HepG2 (cell line): Measurements from ENCODE around the gene PODN. TPM values are rescaled to one million over a fixed set of nuclear protein-coding genes. Genes with fewer than 3 reads are reported as not detected.

ENCODE experiments used
- BRD4 ChIP-seq: sonication (generic); formaldehyde crosslinking; IDR thresholded peaks from 2 replicates; pipeline ENCODE4 v1.4.0; 2020; ENCODE audit warnings: missing genetic modification reagents
- CBX2 ChIP-seq, 2 experiments: fragments of 200-600 bp in 1 of 2; sonication (generic); formaldehyde crosslinking in 1 of 2; IDR thresholded peaks; 2 replicates each; pipeline versions ENCODE4 v1.7.0 to v1.8.1; 2018 to 2022; ENCODE audit warnings: low read depth in 2 of 2, low read length in 1 of 2, mild to moderate bottlenecking in 1 of 2, missing genetic modification reagents in 1 of 2
- CEBPG ChIP-seq: IDR thresholded peaks from 2 replicates; pipeline ENCODE4 v1.6.1; 2016
- MTA1 ChIP-seq: sonication (generic); formaldehyde crosslinking; IDR thresholded peaks from 2 replicates; pipeline ENCODE4 v1.4.0; 2020; ENCODE audit warnings: missing genetic modification reagents, mild to moderate bottlenecking, borderline replicate concordance
- PAXIP1 ChIP-seq: sonication (generic); formaldehyde crosslinking; conservative IDR thresholded peaks from 2 replicates; pipeline ENCODE4 v1.4.0; 2020; ENCODE audit warnings: mild to moderate bottlenecking, missing genetic modification reagents, moderate library complexity
- RFX3 ChIP-seq: IDR thresholded peaks from 2 replicates; pipeline ENCODE4 v1.6.1; 2016; ENCODE audit warnings: missing biosample characterization, missing genetic modification reagents
- SALL1 ChIP-seq: sonication (generic); formaldehyde crosslinking; IDR thresholded peaks from 2 replicates; pipeline ENCODE4 v1.8.0; 2022; ENCODE audit warnings: mild to moderate bottlenecking, missing genetic modification reagents
- SKI ChIP-seq: fragments of 450-650 bp; IDR thresholded peaks from one replicate; pipeline ENCODE4 v1.6.1; 2018; ENCODE audit warnings: mild to moderate bottlenecking; ENCODE audit not compliant: partially characterized antibody
- SOX6 ChIP-seq, 2 experiments: fragments of 450-650 bp in 1 of 2; sonication (generic) in 1 of 2; formaldehyde crosslinking in 1 of 2; IDR thresholded peaks; 2 replicates each; pipeline versions ENCODE4 v1.4.0 to v1.6.1; 2017 to 2020; ENCODE audit warnings: antibody characterized with exemption in 1 of 2, mild to moderate bottlenecking in 1 of 2, missing genetic modification reagents in 1 of 2
- ZBTB40 ChIP-seq, 2 experiments: fragments of 450-650 bp in 1 of 2; sonication (generic) in 1 of 2; formaldehyde crosslinking in 1 of 2; IDR thresholded peaks; 2 replicates each; pipeline versions ENCODE4 v1.6.1 to v1.8.0; 2016 to 2022; ENCODE audit warnings: antibody characterized with exemption in 1 of 2, mild to moderate bottlenecking in 1 of 2, missing genetic modification reagents in 1 of 2
- ZNF556 ChIP-seq: sonication (generic); formaldehyde crosslinking; IDR thresholded peaks from 2 replicates; pipeline ENCODE4 v1.4.0; 2020; ENCODE audit warnings: mild to moderate bottlenecking, missing genetic modification reagents, borderline replicate concordance
- ZNF567 ChIP-seq: sonication (generic); formaldehyde crosslinking; IDR thresholded peaks from 2 replicates; pipeline ENCODE4 v1.8.1; 2023; ENCODE audit warnings: mild to moderate bottlenecking, missing genetic modification reagents, borderline replicate concordance
- polyA plus RNA-seq, 8 experiments: library from polyadenylated mRNA; depleted of rRNA in 3 of 8; stranded (reverse) in 7 of 8; unstranded in 1 of 8; fragments of >200 nt; fragmentation: Illumina TruSeq in 4 of 8; extraction: Trizol in 4 of 8; gene quantifications; 2 replicates each; pipeline versions ENCODE4 v1.2.1 to v1.2.3, GENCODE V29; 2011 to 2016; ENCODE audit warnings: low read depth in 4 of 8, missing spikeins in 1 of 8, mixed read lengths in 1 of 8; ENCODE audit not compliant: insufficient read depth in 1 of 8
- total RNA-seq, 5 experiments: library from RNA; depleted of rRNA; stranded (reverse); fragments of >200 nt; fragmentation: Illumina TruSeq; extraction: Trizol; gene quantifications; 2 replicates each; pipeline ENCODE4 v1.2.3, GENCODE V29; 2016; ENCODE audit warnings: low read depth in 1 of 5

Gene PODN
- total and polyA plus RNA-seq, 2 of the 13 experiments (the other 11 are each of a cell fraction or from before 2014, with no cell fraction given): 0.13 TPM; not detected in 1

GRCh38 chr1:53130878-53131589, 69.0 kb downstream of the PODN start (continued):
- TF ChIP-seq PAXIP1 (CRISPR knock-in tag) (peak; percentile 87), RFX3 (CRISPR knock-in tag) (no peak), ZBTB40 (IDR thresholded peaks at IDR 0.05) (no peak), ZBTB40 (CRISPR knock-in tag; IDR thresholded peaks at IDR 0.05) (no peak), MTA1 (CRISPR knock-in tag) (0 out of 2 replicates have a peak, but pooled peaks have one; percentile 41), BRD4 (CRISPR knock-in tag) (no peak), CEBPG (CRISPR knock-in tag) (no peak), ZNF567 (CRISPR knock-in tag) (no peak), SKI (no peak), ZNF556 (CRISPR knock-in tag) (0 out of 2 replicates have a peak, but pooled peaks have one; percentile 67), CBX2 (IDR thresholded peaks at IDR 0.05; ENCODE audit: low read depth, low read length) (no peak), CBX2 (CRISPR knock-in tag; IDR thresholded peaks at IDR 0.05; ENCODE audit: low read depth) (no peak), SALL1 (CRISPR knock-in tag) (peak; percentile 89), SOX6 (IDR thresholded peaks at IDR 0.05) (no peak), SOX6 (CRISPR knock-in tag; IDR thresholded peaks at IDR 0.05) (peak; percentile 74)
